ENCODE measurements around the gene RPS6KA1.

DNA sequence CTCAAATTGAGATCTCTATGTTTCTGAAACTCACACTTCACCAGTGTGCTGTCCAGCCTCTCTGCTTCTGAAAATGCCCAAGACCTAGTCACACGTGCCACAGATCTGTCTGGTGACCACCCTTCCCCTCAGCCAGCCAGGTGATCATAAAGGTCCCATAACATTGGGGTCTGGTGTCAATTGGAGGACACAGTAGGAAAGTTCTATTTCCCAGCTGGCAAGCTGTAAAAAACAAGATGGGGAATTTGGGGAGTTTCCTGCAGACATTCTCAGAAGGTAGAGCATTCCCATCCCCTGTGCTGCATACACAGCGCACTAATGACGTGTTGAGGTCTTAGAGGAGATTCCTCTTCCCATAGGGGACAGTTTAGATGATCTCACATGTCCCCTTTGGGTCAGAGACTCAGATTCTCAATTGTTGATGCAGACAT lies 50.1 kb downstream of the RPS6KA1 start:
- TF ChIP-seq, protein P1, sequence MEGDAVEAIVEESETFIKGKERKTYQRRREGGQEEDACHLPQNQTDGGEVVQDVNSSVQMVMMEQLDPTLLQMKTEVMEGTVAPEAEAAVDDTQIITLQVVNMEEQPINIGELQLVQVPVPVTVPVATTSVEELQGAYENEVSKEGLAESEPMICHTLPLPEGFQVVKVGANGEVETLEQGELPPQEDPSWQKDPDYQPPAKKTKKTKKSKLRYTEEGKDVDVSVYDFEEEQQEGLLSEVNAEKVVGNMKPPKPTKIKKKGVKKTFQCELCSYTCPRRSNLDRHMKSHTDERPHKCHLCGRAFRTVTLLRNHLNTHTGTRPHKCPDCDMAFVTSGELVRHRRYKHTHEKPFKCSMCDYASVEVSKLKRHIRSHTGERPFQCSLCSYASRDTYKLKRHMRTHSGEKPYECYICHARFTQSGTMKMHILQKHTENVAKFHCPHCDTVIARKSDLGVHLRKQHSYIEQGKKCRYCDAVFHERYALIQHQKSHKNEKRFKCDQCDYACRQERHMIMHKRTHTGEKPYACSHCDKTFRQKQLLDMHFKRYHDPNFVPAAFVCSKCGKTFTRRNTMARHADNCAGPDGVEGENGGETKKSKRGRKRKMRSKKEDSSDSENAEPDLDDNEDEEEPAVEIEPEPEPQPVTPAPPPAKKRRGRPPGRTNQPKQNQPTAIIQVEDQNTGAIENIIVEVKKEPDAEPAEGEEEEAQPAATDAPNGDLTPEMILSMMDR (IDR thresholded peaks at IDR 0.05) = no peak
- no peak for TF ChIP-seq POLR2A (IDR thresholded peaks at IDR 0.05)
